Smooth muscle cell (in vitro differentiated cells): ENCODE measurements around the gene NOP9. TPM values are rescaled to one million over a fixed set of nuclear protein-coding genes. Genes with fewer than 3 reads are reported as not detected.

Experiments
- DNase-seq: peaks from one replicate; lab custom pipeline; 2025; ENCODE audit not compliant: unreplicated experiment; lab: John Stamatoyannopoulos, UW
- H2AFZ ChIP-seq: fragments of 200-600 bp; sonication (generic); 2 replicates; pipeline ENCODE4 v1.6.0; 2016; ENCODE audit warnings: antibody characterized with exemption, low read depth, mild to moderate bottlenecking
- H3F3A ChIP-seq: fragments of 200-600 bp; sonication (generic); 2 replicates; pipeline ENCODE4 v1.6.0; 2017; ENCODE audit warnings: antibody characterized with exemption, low read depth
- H3K27ac ChIP-seq: fragments of 200-600 bp; sonication (generic); 2 replicates; pipeline ENCODE4 v1.5.1; 2016; ENCODE audit warnings: low read depth, mild to moderate bottlenecking
- H3K27me3 ChIP-seq: fragments of 200-600 bp; sonication (generic); 2 replicates; pipeline ENCODE4 v1.6.1; 2016; ENCODE audit warnings: low read depth, mild to moderate bottlenecking
- H3K36me3 ChIP-seq: fragments of 200-600 bp; sonication (generic); 2 replicates; pipeline ENCODE4 v1.5.1; 2016; ENCODE audit warnings: low read depth
- H3K4me1 ChIP-seq: fragments of 200-600 bp; sonication (generic); 2 replicates; pipeline ENCODE4 v1.5.1; 2016; ENCODE audit warnings: low read depth
- H3K4me2 ChIP-seq: fragments of 200-600 bp; sonication (generic); 2 replicates; pipeline ENCODE4 v1.6.0; 2016; ENCODE audit warnings: mild to moderate bottlenecking
- H3K4me3 ChIP-seq: fragments of 200-600 bp; sonication (generic); 2 replicates; pipeline ENCODE4 v1.5.1; 2016; ENCODE audit warnings: mild to moderate bottlenecking
- H3K79me2 ChIP-seq: fragments of 200-600 bp; sonication (generic); 2 replicates; pipeline ENCODE4 v1.6.0; 2016; ENCODE audit warnings: low read depth, mild to moderate bottlenecking
- H3K9ac ChIP-seq: fragments of 200-600 bp; sonication (generic); 2 replicates; pipeline ENCODE4 v1.6.0; 2016; ENCODE audit warnings: low read depth
- H3K9me3 ChIP-seq: fragments of 200-600 bp; sonication (generic); replicated peaks from 2 replicates; pipeline ENCODE4 v1.5.1; 2016; ENCODE audit warnings: low read depth
- H4K20me1 ChIP-seq: fragments of 200-600 bp; sonication (generic); 2 replicates; pipeline ENCODE4 v1.6.0; 2016; ENCODE audit warnings: low read depth
- CTCF ChIP-seq: fragments of 200-600 bp; sonication (generic); IDR thresholded peaks from 2 replicates; pipeline ENCODE4 v1.5.1; 2017; ENCODE audit warnings: borderline replicate concordance, mild to moderate bottlenecking, antibody characterized with exemption; ENCODE audit not compliant: insufficient read depth, poor library complexity, severe bottlenecking
- WGBS: methylation state at CpG from one replicate; pipeline ENCODE4 v1.1.7; 2016; ENCODE audit warnings: low lambda C conversion rate; 5-methylcytosine and 5-hydroxymethylcytosine counted together
- polyA plus RNA-seq: library from polyadenylated mRNA; unstranded; fragments of >200 nt; fragmentation: Nextera tagmentation; extraction: Ambion mirVana; gene quantifications from 2 replicates; pipeline ENCODE4 v1.2.1, GENCODE V29; 2016
- total RNA-seq: library from RNA; depleted of rRNA; stranded (reverse); fragments of >200 nt; gene quantifications from 2 replicates; pipeline ENCODE4 v1.2.3, GENCODE V29; 2014

Gene NOP9
- total and polyA plus RNA-seq, 2 experiments from 2014 or later = 3.3 to 9.3 TPM

GRCh38 chr14:24296341-24297157 lies 3.1 kb upstream of the NOP9 start:
- DNase-seq = peak; percentile 9
- Histone ChIP-seq H3K27ac (peak overlapping the region; percentile 65), H4K20me1 (no peaks in the 10 kb centered on the region), H3F3A (peaks cover 7% of the 10 kb centered on the region), H3K4me2 (no peak overlapping the region), H3K27me3 (no peaks in the 10 kb centered on the region), H3K9me3 (no peaks in the 10 kb centered on the region), H3K79me2 (peaks cover 16% of the 10 kb centered on the region), H2AFZ (no peak overlapping the region), H3K4me1 (peaks cover 13% of the 10 kb centered on the region), H3K4me3 (no peak overlapping the region), H3K9ac (peak overlapping the region; percentile 42), H3K36me3 (no peaks in the 10 kb centered on the region)
- TF ChIP-seq CTCF = peak; percentile 63
- 68% methylated on average over 12 of the region's 12 CpGs for WGBS

GRCh38 chr14:24297190-24297964 lies 2.3 kb upstream of the NOP9 start:
- Histone ChIP-seq H3K27me3 (no peaks in the 10 kb centered on the region), H3K9me3 (no peaks in the 10 kb centered on the region), H4K20me1 (no peaks in the 10 kb centered on the region), H3F3A (peaks cover 7% of the 10 kb centered on the region), H3K4me1 (peaks cover 13% of the 10 kb centered on the region), H3K4me3 (no peak overlapping the region), H2AFZ (no peak overlapping the region), H3K79me2 (peaks cover 16% of the 10 kb centered on the region), H3K27ac (peak overlapping the region; percentile 50), H3K9ac (no peak overlapping the region), H3K36me3 (no peaks in the 10 kb centered on the region), H3K4me2 (no peak overlapping the region)
- WGBS = 63% methylated on average over 5 of the region's 5 CpGs
- DNase-seq = no peak
- peak; percentile 32 for TF ChIP-seq CTCF

- Histone ChIP-seq H3K27ac (peak overlapping the region; percentile 80), H3K4me3 (peak overlapping the region; percentile 88), H3F3A (peaks cover 7% of the 10 kb centered on the region), H3K9ac (peak overlapping the region; percentile 92), H3K79me2 (peaks cover 16% of the 10 kb centered on the region), H3K4me1 (peaks cover 13% of the 10 kb centered on the region), H4K20me1 (no peaks in the 10 kb centered on the region), H3K36me3 (no peaks in the 10 kb centered on the region), H2AFZ (peak overlapping the region; percentile 90), H3K4me2 (peak overlapping the region; percentile 99), H3K9me3 (no peaks in the 10 kb centered on the region), H3K27me3 (no peaks in the 10 kb centered on the region)
- peak; percentile 17 for DNase-seq
- no peak for TF ChIP-seq CTCF
- 63% methylated on average over 7 of the region's 7 CpGs for WGBS
Measured at GRCh38 chr14:24298892-24299254, 777 bp upstream of the NOP9 start.
